ENCODE results near the gene EPG5. TPM values are rescaled to one million over a fixed set of nuclear protein-coding genes. Genes with fewer than 3 reads are reported as not detected.

The EPG5 gene
- total RNA-seq, 4 donors from 2014 or later = 13.6 to 43.4 (median 21.8) TPM

DNA sequence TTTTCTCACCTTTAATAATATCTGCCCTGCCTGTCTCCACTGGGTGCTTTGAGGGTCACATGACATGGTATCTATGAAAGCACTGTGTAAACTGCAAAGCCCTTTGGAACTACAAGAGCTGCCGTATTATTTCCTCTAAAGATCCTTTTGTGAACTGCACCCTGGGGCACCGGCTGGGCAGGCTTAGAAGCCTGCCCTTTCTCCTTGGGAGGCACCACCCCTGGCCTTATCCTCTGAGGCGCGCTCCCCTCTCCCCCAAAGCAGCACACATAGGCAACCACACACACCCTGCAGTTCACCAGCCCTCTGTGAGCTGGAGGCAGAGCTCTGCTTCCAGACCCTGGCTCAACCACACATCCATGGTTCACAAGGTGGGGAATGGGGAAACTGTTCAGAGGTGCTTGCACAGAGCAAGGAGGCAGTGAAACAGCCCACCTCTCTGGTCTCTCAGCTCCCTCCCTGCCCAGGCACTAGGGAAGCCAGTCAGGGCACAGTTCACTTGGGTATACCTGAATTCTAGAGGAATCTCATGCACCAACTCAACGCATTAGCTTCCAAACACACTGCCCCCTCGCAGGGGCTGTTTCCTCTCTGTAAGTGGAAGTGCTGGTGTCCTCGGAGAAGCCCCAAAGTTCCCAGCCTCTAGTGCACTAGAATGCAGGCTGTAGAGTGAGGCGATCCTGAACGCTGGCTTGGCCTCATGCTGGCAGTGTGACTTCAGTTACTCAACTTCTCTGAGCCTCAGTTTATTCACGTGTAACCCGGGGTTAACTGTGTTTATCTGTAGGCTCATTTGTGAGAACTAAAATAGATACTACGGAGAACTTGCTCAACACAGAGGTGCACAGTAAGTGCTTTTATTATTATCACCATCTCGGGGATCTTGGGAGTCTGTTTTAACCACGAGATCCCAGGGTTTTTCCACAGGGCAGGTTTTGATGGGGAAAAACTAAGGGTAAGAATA is 130.6 kb downstream of the EPG5 start:
- DNase-seq = no peak
- no peaks in the 10 kb centered on the region for H3K9me3 ChIP-seq
- H3K4me3 ChIP-seq = no peak overlapping the region
- intact Hi-C loops (cut with DNase I; ENCODE audit: low total_unique reads) = no loop called here
- no peak overlapping the region for H3K27ac ChIP-seq
- peaks cover 0 to 10% of the 10 kb centered on the region in 2 donors for H3K27me3 ChIP-seq
- TF ChIP-seq, protein P1, sequence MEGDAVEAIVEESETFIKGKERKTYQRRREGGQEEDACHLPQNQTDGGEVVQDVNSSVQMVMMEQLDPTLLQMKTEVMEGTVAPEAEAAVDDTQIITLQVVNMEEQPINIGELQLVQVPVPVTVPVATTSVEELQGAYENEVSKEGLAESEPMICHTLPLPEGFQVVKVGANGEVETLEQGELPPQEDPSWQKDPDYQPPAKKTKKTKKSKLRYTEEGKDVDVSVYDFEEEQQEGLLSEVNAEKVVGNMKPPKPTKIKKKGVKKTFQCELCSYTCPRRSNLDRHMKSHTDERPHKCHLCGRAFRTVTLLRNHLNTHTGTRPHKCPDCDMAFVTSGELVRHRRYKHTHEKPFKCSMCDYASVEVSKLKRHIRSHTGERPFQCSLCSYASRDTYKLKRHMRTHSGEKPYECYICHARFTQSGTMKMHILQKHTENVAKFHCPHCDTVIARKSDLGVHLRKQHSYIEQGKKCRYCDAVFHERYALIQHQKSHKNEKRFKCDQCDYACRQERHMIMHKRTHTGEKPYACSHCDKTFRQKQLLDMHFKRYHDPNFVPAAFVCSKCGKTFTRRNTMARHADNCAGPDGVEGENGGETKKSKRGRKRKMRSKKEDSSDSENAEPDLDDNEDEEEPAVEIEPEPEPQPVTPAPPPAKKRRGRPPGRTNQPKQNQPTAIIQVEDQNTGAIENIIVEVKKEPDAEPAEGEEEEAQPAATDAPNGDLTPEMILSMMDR (IDR thresholded peaks at IDR 0.05) = no peak
- no peak for TF ChIP-seq POLR2A (IDR thresholded peaks at IDR 0.05)
- H3K4me1 ChIP-seq = no peaks in the 10 kb centered on the region
- H3K36me3 ChIP-seq = no peaks in the 10 kb centered on the region

DNA sequence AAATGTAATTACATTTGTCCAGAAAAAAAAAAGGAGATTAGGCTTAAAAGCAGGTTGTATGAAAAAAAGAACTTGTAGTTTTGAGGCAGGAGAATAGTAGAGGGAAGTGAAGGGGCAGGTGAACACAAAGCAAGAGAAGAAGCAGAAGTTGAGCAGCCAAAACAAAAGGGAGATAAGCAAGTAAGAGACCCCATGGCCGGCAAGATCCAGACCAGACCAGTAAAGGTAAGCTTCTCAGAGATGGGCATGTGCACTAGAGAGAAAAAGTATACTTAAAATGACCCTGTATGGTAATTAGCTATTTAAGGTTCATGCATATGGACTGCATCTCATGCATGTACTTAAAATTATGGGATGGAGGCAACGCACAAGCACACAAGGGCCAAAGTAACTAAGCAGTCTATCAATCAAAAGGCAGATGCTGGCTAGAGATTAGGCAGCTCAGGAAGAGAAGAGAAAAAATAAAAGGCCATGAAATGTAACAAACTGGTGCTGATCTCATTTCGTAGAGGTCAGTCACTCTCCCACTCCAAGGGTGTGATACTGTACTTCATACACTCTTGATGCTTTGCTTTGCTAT is 132.0 kb downstream of the EPG5 start:
- Histone ChIP-seq H3K9me3 (no peaks in the 10 kb centered on the region), H3K36me3 (no peaks in the 10 kb centered on the region), H3K4me1 (no peaks in the 10 kb centered on the region), H3K4me3 (no peak overlapping the region), H3K27ac (no peak overlapping the region), H3K27me3 (peaks cover 0 to 10% of the 10 kb centered on the region in 2 donors)
- DNase-seq = no peak
- TF ChIP-seq POLR2A (IDR thresholded peaks at IDR 0.05) = no peak
- TF ChIP-seq, protein P1 (IDR thresholded peaks at IDR 0.05) = no peak
- intact Hi-C loops (cut with DNase I; ENCODE audit: low total_unique reads) = no loop called here

DNA sequence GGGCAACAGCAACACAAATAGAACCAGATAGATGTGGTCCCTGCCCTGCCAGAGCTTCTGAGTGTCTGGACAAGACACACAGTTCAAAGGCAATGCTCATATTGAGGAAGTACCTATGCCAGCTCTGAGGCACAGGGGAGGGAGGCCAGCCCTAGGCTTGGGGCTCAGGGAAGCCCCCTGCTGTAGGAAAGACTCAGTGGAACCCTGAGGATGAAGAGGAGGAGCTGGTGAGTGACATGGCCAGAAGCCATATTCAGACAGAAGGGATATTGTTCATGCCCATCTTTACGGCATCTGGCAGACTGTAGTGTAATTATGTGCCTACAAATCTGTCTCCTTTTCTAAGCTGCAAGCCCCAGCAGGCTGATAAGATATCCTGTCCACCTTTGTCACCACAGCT is 132.8 kb downstream of the EPG5 start:
- Histone ChIP-seq H3K27me3 (peaks cover 0 to 7% of the 10 kb centered on the region in 2 donors), H3K4me1 (no peaks in the 10 kb centered on the region), H3K9me3 (no peaks in the 10 kb centered on the region), H3K36me3 (no peaks in the 10 kb centered on the region), H3K27ac (no peak overlapping the region), H3K4me3 (no peak overlapping the region)
- no peak for DNase-seq
- intact Hi-C loops (cut with DNase I; ENCODE audit: low total_unique reads) = no loop called here
- TF ChIP-seq, protein P1 (IDR thresholded peaks at IDR 0.05) = no peak
- TF ChIP-seq POLR2A (IDR thresholded peaks at IDR 0.05) = no peak

DNA sequence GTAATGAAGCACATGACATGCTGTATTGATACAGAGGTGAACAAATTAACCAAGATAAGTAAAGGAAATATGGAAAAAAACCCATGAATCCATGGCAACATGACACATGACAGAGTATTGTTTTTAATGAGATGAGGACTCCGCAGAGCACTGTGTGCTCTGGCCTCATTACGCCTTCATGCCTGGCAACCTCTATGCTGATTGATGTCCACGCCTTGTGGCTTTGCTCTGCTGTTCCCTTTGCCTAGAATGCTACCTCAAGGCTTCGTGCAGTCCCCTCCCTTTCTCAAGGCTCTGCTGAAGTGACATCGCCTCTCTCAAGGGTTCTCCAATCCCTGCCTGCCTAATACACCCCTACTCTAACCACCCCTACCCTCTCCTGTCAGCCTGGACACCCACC is 133.3 kb downstream of the EPG5 start:
- Histone ChIP-seq H3K4me3 (no peak overlapping the region), H3K27ac (no peak overlapping the region), H3K4me1 (no peaks in the 10 kb centered on the region), H3K9me3 (no peaks in the 10 kb centered on the region), H3K27me3 (peaks cover 0 to 4% of the 10 kb centered on the region in 2 donors), H3K36me3 (no peaks in the 10 kb centered on the region)
- intact Hi-C loops (cut with DNase I; ENCODE audit: low total_unique reads) = no loop called here
- no peak for TF ChIP-seq POLR2A (IDR thresholded peaks at IDR 0.05)
- TF ChIP-seq, protein P1 (IDR thresholded peaks at IDR 0.05) = no peak
- DNase-seq = no peak

DNA sequence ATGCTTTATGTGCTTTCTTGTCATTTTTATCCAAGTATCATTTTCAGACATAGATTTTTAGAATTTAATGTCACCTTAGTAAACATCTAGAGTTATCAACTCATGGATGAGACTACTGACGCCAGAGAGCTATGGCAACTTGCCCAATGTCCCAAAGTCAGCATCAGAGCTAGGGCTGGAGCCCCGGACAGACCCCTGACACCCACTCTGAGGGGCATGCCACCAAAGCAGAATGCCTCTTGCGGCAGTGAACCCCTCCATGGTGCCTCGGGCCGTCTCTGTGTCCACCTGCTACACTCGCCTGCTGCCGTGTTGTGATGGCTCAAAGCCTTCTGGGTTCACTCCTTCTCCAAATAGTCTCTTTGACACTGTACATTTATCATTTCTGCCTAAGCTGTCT is 136.2 kb downstream of the EPG5 start:
- TF ChIP-seq, protein P1 (IDR thresholded peaks at IDR 0.05) = no peak
- TF ChIP-seq POLR2A (IDR thresholded peaks at IDR 0.05) = no peak
- DNase-seq = no peak
- H3K27me3 ChIP-seq = no peaks in the 10 kb centered on the region
- H3K9me3 ChIP-seq = no peaks in the 10 kb centered on the region
- H3K27ac ChIP-seq = no peak overlapping the region
- H3K4me3 ChIP-seq = no peak overlapping the region
- H3K36me3 ChIP-seq = no peaks in the 10 kb centered on the region
- peaks cover 0 to 3% of the 10 kb centered on the region in 2 donors for H3K4me1 ChIP-seq
- intact Hi-C loops (cut with DNase I; ENCODE audit: low total_unique reads) = no loop called here
